Panc1 (cell line): ENCODE results near the gene EMP2.

ENCODE experiments used
- TCF7L2 ChIP-seq: IDR thresholded peaks from 2 replicates; pipeline ENCODE4 v1.6.1; 2011; ENCODE audit warnings: mild to moderate bottlenecking, low read depth, low read length, inconsistent platforms
- TF ChIP-seq, protein P1 (sequence below): fragments of 450-650 bp; IDR thresholded peaks from 2 replicates; pipeline ENCODE4 v1.5.1; 2017; ENCODE audit warnings: mild to moderate bottlenecking
- TF ChIP-seq, protein P2 (sequence below), 2 experiments: IDR thresholded peaks; 2 replicates each; pipeline ENCODE4 v1.6.1; 2011 to 2012; ENCODE audit warnings: low read depth in 2 of 2, control low read depth in 1 of 2, low read length in 1 of 2, mild to moderate bottlenecking in 1 of 2, moderate library complexity in 1 of 2; ENCODE audit not compliant: insufficient read depth in 1 of 2

DNA sequence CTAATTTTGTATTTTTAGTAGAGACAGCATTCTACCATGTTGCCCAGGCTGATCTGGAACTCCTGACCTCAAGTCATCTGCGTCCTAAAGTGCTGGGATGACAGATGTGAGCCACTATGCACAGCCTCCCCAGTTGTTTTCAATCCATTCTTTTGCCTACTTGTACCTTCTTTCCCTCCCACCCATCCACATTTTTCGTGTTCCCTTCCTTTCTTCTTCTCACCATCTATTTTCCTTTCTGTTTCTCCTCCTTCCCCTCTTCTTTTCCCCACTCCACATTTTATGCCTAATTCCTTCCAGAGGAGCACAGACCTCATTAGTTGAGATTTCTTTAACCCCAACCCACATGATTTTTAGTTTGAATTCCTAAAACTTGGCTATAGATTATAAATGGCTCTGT is 100.2 kb downstream of the EMP2 start:
- TF ChIP-seq, protein P1, sequence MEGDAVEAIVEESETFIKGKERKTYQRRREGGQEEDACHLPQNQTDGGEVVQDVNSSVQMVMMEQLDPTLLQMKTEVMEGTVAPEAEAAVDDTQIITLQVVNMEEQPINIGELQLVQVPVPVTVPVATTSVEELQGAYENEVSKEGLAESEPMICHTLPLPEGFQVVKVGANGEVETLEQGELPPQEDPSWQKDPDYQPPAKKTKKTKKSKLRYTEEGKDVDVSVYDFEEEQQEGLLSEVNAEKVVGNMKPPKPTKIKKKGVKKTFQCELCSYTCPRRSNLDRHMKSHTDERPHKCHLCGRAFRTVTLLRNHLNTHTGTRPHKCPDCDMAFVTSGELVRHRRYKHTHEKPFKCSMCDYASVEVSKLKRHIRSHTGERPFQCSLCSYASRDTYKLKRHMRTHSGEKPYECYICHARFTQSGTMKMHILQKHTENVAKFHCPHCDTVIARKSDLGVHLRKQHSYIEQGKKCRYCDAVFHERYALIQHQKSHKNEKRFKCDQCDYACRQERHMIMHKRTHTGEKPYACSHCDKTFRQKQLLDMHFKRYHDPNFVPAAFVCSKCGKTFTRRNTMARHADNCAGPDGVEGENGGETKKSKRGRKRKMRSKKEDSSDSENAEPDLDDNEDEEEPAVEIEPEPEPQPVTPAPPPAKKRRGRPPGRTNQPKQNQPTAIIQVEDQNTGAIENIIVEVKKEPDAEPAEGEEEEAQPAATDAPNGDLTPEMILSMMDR, result no peak
- TF ChIP-seq TCF7L2, result no peak
- TF ChIP-seq, protein P2, sequence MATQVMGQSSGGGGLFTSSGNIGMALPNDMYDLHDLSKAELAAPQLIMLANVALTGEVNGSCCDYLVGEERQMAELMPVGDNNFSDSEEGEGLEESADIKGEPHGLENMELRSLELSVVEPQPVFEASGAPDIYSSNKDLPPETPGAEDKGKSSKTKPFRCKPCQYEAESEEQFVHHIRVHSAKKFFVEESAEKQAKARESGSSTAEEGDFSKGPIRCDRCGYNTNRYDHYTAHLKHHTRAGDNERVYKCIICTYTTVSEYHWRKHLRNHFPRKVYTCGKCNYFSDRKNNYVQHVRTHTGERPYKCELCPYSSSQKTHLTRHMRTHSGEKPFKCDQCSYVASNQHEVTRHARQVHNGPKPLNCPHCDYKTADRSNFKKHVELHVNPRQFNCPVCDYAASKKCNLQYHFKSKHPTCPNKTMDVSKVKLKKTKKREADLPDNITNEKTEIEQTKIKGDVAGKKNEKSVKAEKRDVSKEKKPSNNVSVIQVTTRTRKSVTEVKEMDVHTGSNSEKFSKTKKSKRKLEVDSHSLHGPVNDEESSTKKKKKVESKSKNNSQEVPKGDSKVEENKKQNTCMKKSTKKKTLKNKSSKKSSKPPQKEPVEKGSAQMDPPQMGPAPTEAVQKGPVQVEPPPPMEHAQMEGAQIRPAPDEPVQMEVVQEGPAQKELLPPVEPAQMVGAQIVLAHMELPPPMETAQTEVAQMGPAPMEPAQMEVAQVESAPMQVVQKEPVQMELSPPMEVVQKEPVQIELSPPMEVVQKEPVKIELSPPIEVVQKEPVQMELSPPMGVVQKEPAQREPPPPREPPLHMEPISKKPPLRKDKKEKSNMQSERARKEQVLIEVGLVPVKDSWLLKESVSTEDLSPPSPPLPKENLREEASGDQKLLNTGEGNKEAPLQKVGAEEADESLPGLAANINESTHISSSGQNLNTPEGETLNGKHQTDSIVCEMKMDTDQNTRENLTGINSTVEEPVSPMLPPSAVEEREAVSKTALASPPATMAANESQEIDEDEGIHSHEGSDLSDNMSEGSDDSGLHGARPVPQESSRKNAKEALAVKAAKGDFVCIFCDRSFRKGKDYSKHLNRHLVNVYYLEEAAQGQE (IDR thresholded peaks at IDR 0.05; ENCODE audit: insufficient read depth in 1 of 2, low read depth in 2 of 2, low read length in 1 of 2), result no peak
